Fibroblast of lung (primary cell): Measurements from ENCODE around the gene PIP5K1C.

Source experiments
- CTCF ChIP-seq, 2 donors: IDR thresholded peaks in 1 of 2; conservative IDR thresholded peaks in 1 of 2; 1 replicate in 1 of 2; 2 replicates in 1 of 2; pipeline ENCODE4 v1.5.1; 2011 to 2012; ENCODE audit warnings: low read length in 2 of 2, control low read depth in 1 of 2, inconsistent platforms in 1 of 2, low read depth in 1 of 2, mild to moderate bottlenecking in 1 of 2
- EZH2 ChIP-seq: IDR thresholded peaks from 2 replicates; pipeline ENCODE4 v1.5.1; 2012; ENCODE audit warnings: low read length, control low read depth, mild to moderate bottlenecking; ENCODE audit errors: missing control alignments

DNA sequence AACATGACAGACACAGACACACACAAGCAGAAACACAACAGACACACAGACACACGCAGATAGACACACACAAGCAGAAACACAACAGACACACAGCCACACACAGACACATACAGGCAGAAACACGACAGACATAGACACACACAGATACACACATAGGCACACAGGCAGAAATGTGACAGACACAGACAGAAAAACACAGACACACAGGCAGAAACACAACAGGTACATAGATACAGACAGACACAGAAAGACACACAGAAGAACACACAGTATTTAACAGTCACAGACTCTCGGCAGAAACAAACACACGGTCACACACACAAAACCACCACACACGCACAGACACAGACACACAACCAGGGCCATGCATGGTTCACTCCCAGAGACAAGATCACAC, 94.5 kb downstream of the PIP5K1C start:
- no peak for TF ChIP-seq CTCF (conservative IDR thresholded peaks at IDR 0.05 in 1 of 2, IDR thresholded peaks at IDR 0.05 in 1 of 2; ENCODE audit: low read depth in 1 of 2, low read length in 2 of 2)
- no peak for TF ChIP-seq EZH2
